ENCODE results near the gene SEMA4B. TPM values are rescaled to one million over a fixed set of nuclear protein-coding genes. Genes with fewer than 3 reads are reported as not detected.

The SEMA4B gene
- total and polyA plus RNA-seq, 9 of the 15 experiments (the other 6 are each of a cell fraction or from before 2014, with no cell fraction given), result 1.3 to 33.6 (median 11.0) TPM

DNA sequence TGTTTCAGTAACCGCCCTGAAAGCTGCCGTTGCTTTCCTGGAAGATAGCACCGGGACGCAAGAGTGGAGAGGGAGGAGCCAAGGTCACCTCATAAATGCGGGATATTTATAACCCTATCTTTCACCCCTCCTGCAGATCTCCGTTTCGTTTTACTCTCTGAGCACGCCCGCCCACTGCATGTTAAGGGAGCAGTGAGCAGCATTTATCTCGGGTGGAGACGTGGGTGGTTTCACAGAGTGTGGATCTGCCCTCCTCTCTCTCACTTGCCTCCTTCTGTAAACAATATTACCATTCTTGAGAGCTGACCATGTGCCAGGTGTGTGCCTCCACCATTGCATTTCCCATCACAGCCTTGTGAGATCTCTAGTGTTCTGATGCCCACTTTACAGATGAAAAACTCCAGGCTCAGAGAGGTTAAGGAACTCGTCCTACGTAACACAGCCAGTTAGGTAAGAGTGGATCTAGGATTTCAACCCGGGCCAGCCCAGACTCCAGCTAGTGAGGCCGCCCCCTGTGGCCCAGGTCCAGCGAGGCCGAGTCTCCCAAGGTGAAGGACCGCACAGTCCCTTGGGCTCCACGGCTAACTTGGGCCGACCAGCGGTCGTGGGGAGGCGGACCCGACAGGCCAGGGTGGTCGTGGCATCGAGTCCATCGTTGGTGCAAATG, 16.9 kb upstream of the SEMA4B start:
- peak; percentile 99 for FAIRE-seq
- Histone ChIP-seq H4K20me1 (replicated peaks; ENCODE audit: control insufficient read depth, insufficient read depth, low read length) (no peaks in the 10 kb centered on the region), H3K4me2 (ENCODE audit: insufficient read depth, low read length) (peak overlapping the region; percentile 96), H3K4me3 (peak overlapping the region; percentile 77), H3K4me1 (replicated peaks in 1 of 2; ENCODE audit: control insufficient read depth in 2 of 2, insufficient read depth in 2 of 2, low read length in 2 of 2) (peaks cover 36 to 40% of the 10 kb centered on the region in 2 experiments), H2AFZ (ENCODE audit: low read depth, low read length) (peak overlapping the region; percentile 87), H3K9me1 (ENCODE audit: control insufficient read depth, insufficient read depth, low read length) (no peaks in the 10 kb centered on the region), H3K27ac (ENCODE audit: extremely low read depth, low read depth, low read length) (peak overlapping the region; percentile 97), H3K9ac (ENCODE audit: insufficient read depth in 1 of 2, low read depth in 2 of 2, low read length in 2 of 2) (peak overlapping the region; percentile 82 to 93), H3K27me3 (ENCODE audit: control insufficient read depth in 2 of 2, insufficient read depth in 2 of 2, low read length in 2 of 2) (no peaks in the 10 kb centered on the region), H3K79me2 (ENCODE audit: control insufficient read depth, insufficient read depth, low read length) (peaks cover 43% of the 10 kb centered on the region), H3K36me3 (ENCODE audit: control insufficient read depth, insufficient read depth, low read length) (no peaks in the 10 kb centered on the region; the same call in 2 of the 3 replicates), H3K9me3 (replicated peaks; ENCODE audit: control insufficient read depth, insufficient read depth, low read depth, low read length) (no peaks in the 10 kb centered on the region)
- peak; percentile 87 for ATAC-seq
- 0% methylated on average over 25 of the region's 27 CpGs for WGBS (ENCODE audit: insufficient coverage, low coverage, missing lambda C conversion rate)
- BruUV-seq (replicated peaks), result no TSS peak
- POLR2A ChIA-PET, result interaction anchor here (0.5 to 1.5 kb wide), 12 partner anchors 8 to 859 kb away, joined by 3 to 6 read pairs (median 3); partner anchors contain the start of genes SEMA4B and TTLL13
- in situ Hi-C loops (cut with MboI), result no loop called here
- DNase-seq (ENCODE audit: extremely low read depth in 1 of 4, low spot score in 3 of 4), result peak; percentile 84 to 98 (median 90)
- CTCF ChIA-PET (ENCODE audit: low intra/inter-chr PET ratio), result no interaction called here
- intact Hi-C loops (cut with micrococcal nuclease), result loop anchor here (2.0 kb wide), 1 partner anchor 17 kb away; the partner anchor contains the start of gene SEMA4B
- TF ChIP-seq U2AF2 (optimal IDR thresholded peaks at IDR 0.05; ENCODE audit: low read depth, low read length) (no peak), THRA (IDR thresholded peaks at IDR 0.05) (no peak), ZNF197 (CRISPR knock-in tag; IDR thresholded peaks at IDR 0.05; ENCODE audit: low read depth) (no peak), POLR3A (IDR thresholded peaks at IDR 0.05; ENCODE audit: borderline replicate concordance, extremely low read depth, insufficient read depth, insufficient read length) (no peak), BMI1 (IDR thresholded peaks at IDR 0.05; ENCODE audit: low read length) (no peak), HLTF (IDR thresholded peaks at IDR 0.05) (no peak), TEAD4 (IDR thresholded peaks at IDR 0.05; ENCODE audit: low read length) (peak; percentile 58; the same call in 1 of the 2 replicates), TEAD4 (CRISPR knock-in tag; IDR thresholded peaks at IDR 0.05; ENCODE audit: borderline replicate concordance) (no peak), GATAD2A (IDR thresholded peaks at IDR 0.05) (no peak; the same call in none of the 2 replicates), C11orf30 (IDR thresholded peaks at IDR 0.05; ENCODE audit: low read depth) (no peak), TBL1XR1 (IDR thresholded peaks at IDR 0.05; ENCODE audit: low read length in 2 of 2) (peak in 1 of 2 experiments; percentile 39; a peak in 2 of 4 replicates), MTA3 (IDR thresholded peaks at IDR 0.05; ENCODE audit: borderline replicate concordance) (peak; percentile 90), BCLAF1 (IDR thresholded peaks at IDR 0.05; ENCODE audit: borderline replicate concordance in 1 of 2, control insufficient read depth in 1 of 2, low read depth in 2 of 2, low read length in 1 of 2) (no peak), ZNF124 (CRISPR knock-in tag; IDR thresholded peaks at IDR 0.05) (no peak), MAFF (IDR thresholded peaks at IDR 0.05; ENCODE audit: low read length) (no peak), TCF7 (IDR thresholded peaks at IDR 0.05; ENCODE audit: borderline replicate concordance) (no peak; the same call in 1 of the 2 replicates)
- TF ChIP-seq, protein P1, sequence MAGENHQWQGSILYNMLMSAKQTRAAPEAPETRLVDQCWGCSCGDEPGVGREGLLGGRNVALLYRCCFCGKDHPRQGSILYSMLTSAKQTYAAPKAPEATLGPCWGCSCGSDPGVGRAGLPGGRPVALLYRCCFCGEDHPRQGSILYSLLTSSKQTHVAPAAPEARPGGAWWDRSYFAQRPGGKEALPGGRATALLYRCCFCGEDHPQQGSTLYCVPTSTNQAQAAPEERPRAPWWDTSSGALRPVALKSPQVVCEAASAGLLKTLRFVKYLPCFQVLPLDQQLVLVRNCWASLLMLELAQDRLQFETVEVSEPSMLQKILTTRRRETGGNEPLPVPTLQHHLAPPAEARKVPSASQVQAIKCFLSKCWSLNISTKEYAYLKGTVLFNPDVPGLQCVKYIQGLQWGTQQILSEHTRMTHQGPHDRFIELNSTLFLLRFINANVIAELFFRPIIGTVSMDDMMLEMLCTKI (IDR thresholded peaks at IDR 0.05; ENCODE audit: partially characterized antibody), result no peak
